ENCODE results near the gene SUMO3.

SUMO3 gene

DNA sequence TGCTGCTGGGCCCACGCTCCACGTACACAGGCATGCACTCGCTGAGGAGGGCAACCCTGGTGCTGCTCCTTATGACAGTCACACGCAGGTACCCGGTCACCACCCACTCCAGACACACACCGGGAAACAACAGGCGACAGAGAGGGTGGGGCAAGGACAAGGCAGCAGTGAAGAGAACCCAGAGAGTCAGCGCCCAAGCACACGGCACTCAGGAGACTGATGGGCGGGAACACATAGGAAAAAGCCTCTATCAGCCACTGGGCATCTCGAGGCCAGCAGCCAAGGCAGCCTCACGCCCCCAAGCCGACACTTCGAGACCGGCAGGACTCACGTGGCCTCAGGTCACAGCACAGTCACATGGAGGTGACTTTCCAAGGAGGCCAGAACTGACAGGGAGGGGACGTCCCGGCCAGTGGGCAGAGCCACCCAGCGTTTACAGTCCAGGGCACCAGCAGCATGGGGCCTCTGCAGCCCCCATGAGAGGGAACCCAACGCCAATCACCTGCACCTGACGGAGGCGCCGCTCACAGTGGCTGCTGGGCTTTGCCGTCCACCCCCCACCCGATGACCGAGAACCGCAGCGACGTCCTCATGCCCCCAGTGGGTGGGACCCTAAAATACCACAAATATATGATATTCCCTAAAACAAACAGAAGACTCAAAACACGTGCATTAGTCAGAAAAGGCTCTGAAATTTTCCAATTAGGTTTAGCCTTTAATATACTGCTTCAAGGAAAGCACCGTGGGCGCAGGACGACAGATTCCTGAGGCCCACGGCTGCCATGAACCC is 35.9 kb upstream of the SUMO3 start:
- TF ChIP-seq, protein P1, sequence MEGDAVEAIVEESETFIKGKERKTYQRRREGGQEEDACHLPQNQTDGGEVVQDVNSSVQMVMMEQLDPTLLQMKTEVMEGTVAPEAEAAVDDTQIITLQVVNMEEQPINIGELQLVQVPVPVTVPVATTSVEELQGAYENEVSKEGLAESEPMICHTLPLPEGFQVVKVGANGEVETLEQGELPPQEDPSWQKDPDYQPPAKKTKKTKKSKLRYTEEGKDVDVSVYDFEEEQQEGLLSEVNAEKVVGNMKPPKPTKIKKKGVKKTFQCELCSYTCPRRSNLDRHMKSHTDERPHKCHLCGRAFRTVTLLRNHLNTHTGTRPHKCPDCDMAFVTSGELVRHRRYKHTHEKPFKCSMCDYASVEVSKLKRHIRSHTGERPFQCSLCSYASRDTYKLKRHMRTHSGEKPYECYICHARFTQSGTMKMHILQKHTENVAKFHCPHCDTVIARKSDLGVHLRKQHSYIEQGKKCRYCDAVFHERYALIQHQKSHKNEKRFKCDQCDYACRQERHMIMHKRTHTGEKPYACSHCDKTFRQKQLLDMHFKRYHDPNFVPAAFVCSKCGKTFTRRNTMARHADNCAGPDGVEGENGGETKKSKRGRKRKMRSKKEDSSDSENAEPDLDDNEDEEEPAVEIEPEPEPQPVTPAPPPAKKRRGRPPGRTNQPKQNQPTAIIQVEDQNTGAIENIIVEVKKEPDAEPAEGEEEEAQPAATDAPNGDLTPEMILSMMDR (IDR thresholded peaks at IDR 0.05) = no peak
- Histone ChIP-seq H3K4me3 (no peak overlapping the region), H3K27ac (no peak overlapping the region)
- DNase-seq (ENCODE audit: low spot score) = no peak

DNA sequence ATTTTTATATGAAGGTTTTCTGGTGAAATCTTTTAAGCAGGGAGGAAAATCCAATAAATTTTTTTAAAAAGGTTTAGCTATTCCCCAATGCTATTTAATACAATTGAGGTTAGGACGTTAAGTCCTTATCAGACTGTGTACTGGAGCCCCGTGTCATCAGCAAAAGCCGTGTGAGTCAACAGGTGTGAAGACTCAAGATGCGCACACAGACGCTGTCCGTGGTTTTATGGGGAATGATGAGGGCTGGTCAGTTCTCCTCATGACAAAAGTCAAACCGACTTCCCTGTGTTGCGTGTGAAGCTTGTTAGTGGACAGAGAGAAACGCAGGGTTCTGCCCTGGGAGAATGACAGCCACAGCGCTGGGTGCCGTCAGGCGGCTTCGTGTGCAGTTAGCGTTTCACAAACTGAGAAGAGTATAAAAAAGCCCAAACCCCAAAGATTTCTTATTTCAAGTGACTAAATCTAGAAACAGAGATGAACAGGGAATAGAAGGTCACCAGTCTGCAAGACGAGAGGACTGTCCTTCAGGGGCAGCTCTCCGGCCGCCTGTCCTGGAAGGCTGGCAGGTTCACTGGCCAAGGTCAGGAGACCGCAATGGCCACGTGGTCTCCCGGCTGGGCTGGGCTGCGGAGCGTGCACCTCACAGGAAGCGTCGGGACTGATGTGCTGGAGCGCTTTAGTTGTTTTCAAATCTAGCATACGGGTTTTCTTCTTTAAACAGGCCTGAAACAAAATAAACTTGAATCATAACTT is 33.2 kb upstream of the SUMO3 start:
- TF ChIP-seq, protein P1 (IDR thresholded peaks at IDR 0.05) = no peak
- no peak for DNase-seq (ENCODE audit: low spot score)
- no peak overlapping the region for H3K27ac ChIP-seq

DNA sequence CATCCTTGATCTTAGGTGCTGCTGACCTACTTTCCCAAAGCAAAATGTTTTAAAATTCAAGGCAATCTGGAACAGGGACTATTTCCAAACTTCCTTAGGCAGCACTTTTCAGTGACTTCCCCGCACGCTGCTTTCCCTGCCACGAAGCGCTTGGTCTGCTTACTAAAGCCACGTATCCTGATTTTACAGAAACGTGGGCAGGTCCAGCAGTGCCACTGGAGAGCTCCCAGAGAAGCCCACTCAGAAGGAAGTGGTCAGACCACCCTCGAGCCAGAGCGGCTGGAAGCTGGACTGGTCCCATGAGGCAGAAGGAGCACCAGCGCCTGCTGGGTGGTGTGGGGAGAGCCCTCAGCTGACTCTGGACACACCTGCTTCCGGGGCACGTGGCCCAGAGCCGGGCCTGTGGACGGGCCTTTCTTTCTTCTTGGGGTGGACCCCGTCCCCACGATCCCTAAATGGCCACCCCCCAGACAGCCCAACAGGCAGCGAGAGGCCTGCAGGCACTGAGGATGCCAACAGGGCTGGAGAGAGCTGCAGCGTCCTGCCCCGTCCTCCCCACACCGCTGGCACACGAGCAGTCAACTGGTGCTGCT is 32.4 kb upstream of the SUMO3 start:
- TF ChIP-seq, protein P1 (IDR thresholded peaks at IDR 0.05) = no peak

More for the DNA sequence above, 33.2 kb upstream of the SUMO3 start:
- no peak overlapping the region for H3K4me3 ChIP-seq

DNA sequence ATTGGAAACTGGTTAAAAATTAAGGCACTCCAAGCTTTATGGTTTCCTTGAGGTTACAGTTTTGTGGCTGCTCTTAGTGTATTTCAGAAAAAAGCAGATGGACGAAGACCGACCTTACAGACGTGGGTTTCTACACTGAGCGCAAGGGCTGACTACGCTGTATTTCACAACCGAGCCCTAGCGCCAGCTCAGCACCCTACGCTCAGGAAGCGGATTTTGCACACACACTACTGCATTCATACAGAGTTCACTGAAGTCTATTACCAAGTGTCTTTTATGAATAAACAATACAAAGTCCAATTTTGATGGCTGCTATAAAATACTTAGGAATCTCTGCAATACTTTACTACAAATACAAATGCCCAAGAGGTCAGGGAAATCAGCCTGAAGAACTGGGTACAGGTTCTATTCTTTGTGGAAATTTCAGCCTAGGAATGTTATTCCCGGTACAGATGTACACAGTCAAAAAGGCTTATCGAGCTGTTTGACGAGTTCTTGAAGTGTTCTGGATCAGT is 31.8 kb upstream of the SUMO3 start:
- no peak for DNase-seq (ENCODE audit: low spot score)
- TF ChIP-seq, protein P1 (IDR thresholded peaks at IDR 0.05) = no peak
- no peak overlapping the region for H3K4me3 ChIP-seq
- H3K27ac ChIP-seq = no peak overlapping the region

More for the DNA sequence above, 32.4 kb upstream of the SUMO3 start:
- no peak overlapping the region for H3K4me3 ChIP-seq
- DNase-seq (ENCODE audit: low spot score) = no peak
- no peak overlapping the region for H3K27ac ChIP-seq

DNA sequence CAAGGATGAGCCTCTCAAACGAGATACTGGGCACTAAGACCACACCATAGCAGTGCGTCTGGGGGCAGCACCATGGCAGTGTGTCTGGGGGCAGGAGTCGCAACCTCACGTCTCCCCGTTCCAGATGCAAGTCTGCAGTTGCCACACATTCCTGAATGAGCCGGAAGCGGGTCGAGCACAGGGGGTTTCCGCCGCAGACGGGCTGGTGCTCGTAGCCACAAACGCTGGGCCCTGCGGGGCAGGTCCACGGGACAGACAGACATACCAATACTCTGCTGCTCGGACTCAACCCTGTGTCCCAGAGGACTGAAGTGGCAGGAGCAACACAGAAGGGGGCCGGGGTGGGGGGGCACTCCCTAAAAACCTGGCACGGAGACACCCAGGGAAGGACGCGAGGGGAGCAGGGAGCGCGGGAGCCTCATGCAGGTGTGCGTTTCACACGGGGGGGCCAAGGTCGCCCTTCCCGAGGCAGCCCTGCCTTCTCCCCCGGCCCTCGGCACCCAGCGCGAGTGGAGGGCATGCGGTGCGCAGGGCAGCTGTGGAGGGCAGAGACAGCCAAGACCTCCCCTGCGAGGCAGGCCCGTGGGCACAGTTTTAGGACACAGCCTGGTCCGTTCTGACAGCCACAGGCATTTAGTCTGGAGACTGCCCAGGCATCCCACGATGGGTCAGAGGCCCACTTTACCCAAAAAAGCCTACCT is 31.1 kb upstream of the SUMO3 start:
- TF ChIP-seq, protein P1 (IDR thresholded peaks at IDR 0.05) = no peak
- no peak overlapping the region for H3K27ac ChIP-seq
- DNase-seq (ENCODE audit: low spot score) = no peak
- H3K4me3 ChIP-seq = no peak overlapping the region

DNA sequence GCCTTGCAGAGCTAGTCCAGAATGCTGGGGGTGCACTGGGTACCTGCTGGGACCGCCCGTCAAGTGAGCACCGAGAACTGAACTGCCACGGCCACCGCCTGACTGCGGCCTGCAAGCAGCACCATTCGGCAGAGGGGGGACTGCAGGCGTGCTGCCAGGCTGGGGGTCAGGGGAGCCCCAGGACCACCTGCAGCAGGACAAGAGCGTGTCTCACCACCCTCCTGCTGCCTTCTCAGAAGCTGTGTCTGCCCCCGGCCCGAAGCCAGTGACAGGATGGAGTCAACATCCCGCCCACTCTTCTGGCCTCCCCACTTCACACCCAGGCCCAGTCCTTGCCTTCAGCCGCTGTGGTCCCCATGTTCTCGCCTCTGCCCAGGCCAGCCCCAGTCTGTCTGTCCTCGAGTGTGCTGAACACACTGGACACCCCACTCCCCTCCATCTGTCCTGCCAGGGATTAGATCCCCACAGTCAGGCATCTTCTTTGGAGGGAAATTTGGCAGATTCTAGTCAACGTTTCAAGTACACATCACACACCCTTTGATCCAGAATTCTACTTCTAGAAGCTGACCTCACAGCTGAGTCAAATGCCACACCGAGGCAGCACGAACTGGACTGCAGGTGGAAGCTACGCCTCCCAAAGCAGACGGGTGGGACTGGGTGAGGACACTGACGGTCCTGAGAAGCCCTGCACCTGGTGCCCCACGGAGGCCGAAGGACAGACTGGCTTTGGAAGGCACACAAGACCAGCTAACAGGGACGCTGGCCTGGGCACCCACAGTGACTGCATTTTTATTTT is 29.6 kb upstream of the SUMO3 start:
- no peak overlapping the region for H3K27ac ChIP-seq
- DNase-seq (ENCODE audit: low spot score) = no peak
- H3K4me3 ChIP-seq = no peak overlapping the region
- TF ChIP-seq, protein P1 (IDR thresholded peaks at IDR 0.05) = no peak
